Right lung (tissue), 10 donors: Measurements from ENCODE around the gene LCE3B. TPM values are rescaled to one million over a fixed set of nuclear protein-coding genes. Genes with fewer than 3 reads are reported as not detected.
"Not testable (repeated sequence)": the region's sequence is repeated elsewhere in the genome, so short reads cannot be mapped to it uniquely, and the experiment has no call there.

Source experiments
- DNase-seq, 2 donors: peaks; one replicate each; pipeline ENCODE4 v3.0.0-alpha.2; 2013
- long read RNA-seq, 8 donors: transcript quantifications; one replicate each; lab custom pipeline, GENCODE V29; 2026
- polyA plus RNA-seq, 5 donors: library from polyadenylated mRNA; unstranded; fragments of 120-200 nt; gene quantifications; one replicate each; pipeline versions ENCODE4 v1.2.1 to v1.2.3, GENCODE V29; 2013; ENCODE audit warnings: inconsistent platforms in 1 of 5, low replicate concordance in 1 of 5; ENCODE audit not compliant: insufficient read length in 5 of 5, insufficient read depth in 1 of 5

Gene LCE3B, protein sequence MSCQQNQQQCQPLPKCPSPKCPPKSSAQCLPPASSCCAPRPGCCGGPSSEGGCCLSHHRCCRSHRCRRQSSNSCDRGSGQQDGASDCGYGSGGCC
- not detected for polyA plus RNA-seq
- long read RNA-seq, donor 1: 0 reads
- long read RNA-seq, donor 2: 0 reads
- long read RNA-seq, donor 3: 0 reads
- long read RNA-seq, donor 4: 0 reads
- long read RNA-seq, donor 5: 0 reads
- long read RNA-seq, donor 6: 0 reads
- long read RNA-seq, donor 7: 0 reads
- long read RNA-seq, donor 8: 0 reads

GRCh38 chr1:152613511-152613910 lies at the start of gene LCE3B:
Gene LCE3B (plus strand): TSS chr1:152613811. CDS start chr1:152613811, 0 bp downstream.
- no peak for DNase-seq

GRCh38 chr1:152565115-152565514 lies 48.5 kb upstream of the LCE3B start:
- no peak for DNase-seq

DNA sequence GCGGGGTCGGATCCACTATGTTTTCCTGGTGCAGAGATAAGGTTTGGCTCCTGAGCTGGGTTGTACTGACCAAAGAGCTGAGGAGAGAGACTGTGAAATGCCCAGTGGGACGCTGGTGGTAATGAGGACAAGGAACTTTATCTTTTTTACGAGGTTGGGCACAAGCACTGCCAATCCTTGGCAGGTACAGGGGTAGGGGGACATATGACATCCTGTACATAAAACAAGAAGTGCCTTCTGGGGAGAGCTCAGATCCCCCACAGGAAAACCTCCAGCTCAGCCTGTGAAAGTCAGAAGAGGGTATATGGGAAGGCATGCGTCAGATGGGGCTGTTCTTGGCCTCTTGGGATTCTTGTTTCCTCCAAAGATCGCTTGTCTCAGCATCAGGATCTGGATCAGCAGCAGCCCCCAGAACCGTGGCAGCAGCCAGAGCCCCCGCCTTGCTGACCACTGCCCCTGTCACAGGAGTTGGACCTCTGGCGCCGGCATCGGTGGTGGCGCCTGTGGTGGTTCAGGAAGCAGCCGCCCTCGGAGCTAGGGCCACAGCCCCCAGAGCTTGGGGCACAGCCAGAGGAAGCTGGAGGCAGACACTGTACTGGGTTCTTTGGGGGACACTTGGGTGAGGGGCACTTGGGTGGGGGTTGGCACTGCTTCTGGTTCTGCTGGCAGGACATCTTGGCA lies 47.9 kb upstream of the LCE3B start:
- no peak for DNase-seq

DNA sequence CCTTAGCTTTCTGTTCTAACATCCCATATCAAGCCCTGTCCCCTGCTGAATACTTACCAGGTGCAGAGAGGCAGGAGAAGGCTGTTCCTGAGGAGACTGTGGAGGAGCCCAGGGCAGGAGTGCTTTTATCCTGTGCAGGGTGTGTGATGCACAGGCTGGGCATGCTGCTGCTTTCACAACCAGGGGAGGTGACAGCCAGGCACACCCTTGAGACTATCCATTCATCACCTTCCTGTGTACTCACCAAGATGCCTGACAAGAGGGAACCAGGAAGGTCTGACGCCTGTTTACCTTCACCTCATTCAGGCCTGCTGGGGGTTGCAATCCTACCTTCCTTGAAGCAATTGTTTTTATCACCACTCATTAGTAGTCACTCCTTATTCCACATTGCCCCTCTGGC lies 46.9 kb upstream of the LCE3B start, which contains the start of gene LCE3E:
LCE3E (minus strand) TSS at position 100 of the 400 bp plus-strand sequence. CDS start 572 bp downstream, outside the sequence.
- DNase-seq: no peak

DNA sequence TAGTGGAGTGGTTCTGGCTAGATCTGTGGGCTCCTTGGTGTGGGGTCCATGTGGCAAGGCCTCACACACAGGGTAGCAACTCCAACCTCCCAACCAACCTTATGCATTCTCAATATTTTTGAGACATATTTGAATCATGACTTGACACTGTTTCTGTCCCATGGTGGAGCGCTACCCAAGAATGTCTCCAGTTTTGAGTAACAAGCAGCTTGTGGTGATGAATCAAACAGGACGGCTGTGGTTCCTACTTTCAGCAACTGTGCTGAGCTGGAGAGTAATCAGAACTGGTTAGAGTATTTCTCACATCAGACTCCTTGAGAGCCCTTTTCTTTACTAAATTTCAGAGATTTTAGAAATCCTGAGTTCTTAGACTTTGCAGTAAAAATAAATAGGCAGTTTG lies 36.4 kb upstream of the LCE3B start:
- no peak for DNase-seq

DNA sequence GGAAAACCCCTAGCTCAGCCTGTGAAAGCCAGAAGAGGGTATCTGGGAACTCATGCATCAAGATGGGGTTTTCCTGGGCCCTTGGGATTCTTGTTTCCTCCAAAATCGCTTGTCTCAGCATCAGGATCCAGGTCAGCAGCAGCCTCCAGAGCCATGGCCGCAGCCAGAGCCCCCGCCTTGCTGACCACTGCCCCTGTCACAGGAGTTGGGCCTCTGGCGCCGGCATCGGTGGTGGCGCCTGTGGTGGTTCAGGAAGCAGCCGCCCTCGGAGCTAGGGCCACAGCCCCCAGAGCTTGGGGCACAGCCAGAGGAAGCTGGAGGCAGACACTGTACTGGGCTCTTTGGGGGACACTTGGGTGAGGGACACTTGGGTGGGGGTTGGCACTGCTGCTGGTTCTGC lies 34.1 kb upstream of the LCE3B start:
- not testable (repeated sequence) for DNase-seq

- no peak for DNase-seq
Measured at GRCh38 chr1:152580433-152580832, 33.2 kb upstream of the LCE3B start, which contains the start of gene LCE3D. Gene LCE3D (minus strand): TSS chr1:152580516. CDS start chr1:152579936, 580 bp downstream.

DNA sequence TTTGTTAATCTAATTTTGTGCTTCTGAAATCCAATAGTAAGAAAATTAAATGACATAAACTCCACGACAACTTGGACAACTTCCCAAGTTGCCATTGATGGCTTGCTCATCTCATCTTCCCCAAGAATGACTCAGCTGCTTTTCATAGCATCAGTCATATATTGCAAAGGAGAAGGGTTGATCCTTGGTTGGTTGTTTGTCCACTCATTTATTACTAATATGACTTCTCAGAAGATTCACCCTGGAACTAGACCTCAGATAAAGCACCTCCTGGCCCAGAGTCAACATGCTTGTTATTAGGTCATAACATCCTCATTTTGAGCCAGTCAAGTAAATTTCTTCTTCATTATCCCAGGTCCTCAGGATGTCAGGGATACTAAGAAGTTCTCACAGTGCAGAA lies 31.0 kb upstream of the LCE3B start:
- no peak for DNase-seq

DNA sequence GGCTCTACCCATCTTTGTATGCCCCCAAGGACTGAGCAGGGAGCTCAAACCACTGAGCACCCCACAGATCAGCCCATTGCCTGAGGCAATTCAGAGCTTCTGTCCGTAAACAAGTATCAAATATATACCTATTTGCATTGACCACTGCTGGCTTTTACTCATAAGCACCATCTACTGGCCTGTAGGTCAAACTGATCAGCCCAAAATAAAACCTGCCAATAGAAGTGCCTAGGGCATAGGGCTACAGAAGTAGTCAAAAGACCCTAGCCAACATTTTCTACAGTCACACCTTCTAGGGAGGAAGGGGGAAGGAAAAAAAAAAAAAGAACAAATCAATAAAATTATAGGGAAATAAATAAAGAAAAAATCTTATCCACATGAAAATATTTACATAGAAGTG lies 28.0 kb upstream of the LCE3B start:
- DNase-seq: no peak

DNA sequence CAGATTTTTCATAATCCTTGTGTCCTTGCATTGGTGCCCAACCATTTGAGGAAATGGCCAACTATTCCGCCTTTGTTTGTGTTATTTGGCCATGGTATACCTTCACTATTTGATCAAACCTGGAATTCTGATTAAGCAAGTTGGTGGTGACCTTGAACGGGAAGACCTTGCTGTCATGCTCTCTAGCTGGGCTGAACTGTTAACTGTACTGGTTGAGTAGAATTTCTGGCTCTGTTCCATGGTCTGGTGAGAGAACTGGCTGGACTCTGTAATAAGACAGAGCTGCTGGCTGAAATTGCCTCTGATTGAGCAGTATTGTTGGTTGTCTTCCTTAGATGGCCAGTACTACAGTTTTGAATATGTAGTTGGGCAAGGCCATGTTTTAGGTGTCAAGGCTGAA lies 16.6 kb upstream of the LCE3B start:
- DNase-seq: no peak

DNA sequence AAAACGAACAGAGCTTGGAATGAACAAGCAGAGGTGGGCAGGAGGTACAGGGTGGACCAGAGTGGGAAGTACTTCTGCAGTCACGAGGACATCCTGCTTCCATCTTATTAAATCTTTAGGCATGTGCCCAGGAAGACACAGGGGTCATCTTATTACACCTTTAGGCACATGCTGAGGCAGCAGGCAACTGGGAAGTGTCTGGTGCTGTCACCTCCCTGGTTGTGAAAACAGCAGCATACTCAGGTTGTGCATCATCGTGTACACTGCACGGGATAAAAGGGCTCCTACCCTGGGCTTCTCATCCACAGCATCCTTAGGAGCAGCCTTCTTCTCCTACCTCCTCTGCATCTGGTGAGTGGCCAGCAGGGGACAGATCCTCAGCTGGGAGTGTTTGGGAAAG lies 13.7 kb upstream of the LCE3B start, which contains the start of gene LCE3C:
LCE3C (plus strand) TSS at position 301 of the 400 bp plus-strand sequence. CDS start 498 bp downstream, outside the sequence.
- DNase-seq: no peak

GRCh38 chr1:152621993-152622392 lies 8.4 kb downstream of the LCE3B start:
- no peak for DNase-seq

DNA sequence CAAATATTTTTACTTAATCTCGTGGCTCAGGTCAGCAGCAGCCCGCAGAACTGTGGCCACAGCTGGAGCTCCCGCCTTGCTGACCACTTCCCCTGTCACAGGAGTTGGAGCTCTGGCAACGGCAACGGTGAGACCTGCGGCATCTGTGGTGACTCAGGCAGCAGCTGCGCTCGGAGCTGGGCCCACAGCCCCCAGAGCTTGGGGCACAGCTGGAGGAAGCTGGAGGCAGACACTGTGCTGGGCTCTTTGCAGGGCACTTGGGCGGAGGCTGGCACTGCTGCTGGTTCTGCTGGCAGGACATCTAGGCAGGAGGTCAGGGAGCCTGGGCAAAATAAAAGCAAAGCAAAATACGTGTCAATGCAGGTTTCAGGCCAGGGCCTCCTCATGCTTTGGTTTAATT lies 9.2 kb downstream of the LCE3B start, which contains the start of gene LCE3A:
LCE3A (minus strand) TSS at position 301 of the 400 bp plus-strand sequence; CDS start at position 301, 0 bp downstream.
- DNase-seq: no peak

DNA sequence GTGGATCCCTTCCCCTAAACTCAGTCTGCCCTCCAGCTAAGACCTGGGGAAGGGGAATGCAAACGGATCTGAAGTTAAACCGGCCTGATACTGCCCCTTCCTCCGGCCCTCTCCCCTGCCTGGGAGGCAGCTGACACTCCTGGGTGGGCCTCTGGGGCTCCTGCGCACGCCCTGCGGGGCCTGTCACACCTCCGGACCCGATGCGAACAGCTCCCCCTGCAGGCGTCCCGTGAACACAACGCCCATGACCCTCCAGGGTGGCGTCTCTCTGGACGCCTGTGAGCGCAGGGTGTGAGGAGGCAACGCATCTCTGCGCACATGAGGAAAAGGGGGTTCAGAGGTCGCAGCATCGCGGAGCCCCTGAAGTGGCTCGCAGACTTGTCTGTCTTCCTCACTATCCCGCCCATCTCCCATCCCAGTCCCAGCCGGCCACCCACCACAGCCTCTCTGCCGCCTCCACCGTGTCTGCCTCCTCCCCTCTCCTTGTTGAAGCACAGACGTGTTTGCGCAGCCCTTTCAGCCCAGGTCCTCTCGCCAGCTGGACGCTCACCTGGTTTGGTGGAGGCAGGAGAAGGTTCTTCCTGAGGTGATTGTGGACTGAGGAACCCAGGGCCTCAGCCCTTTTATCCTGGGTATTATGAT lies 9.7 kb downstream of the LCE3B start:
- no peak for DNase-seq

- DNase-seq: no peak
Measured at GRCh38 chr1:152626744-152627143, 13.1 kb downstream of the LCE3B start.

- no peak for DNase-seq
Measured at GRCh38 chr1:152630596-152630995, 17.0 kb downstream of the LCE3B start.

DNA sequence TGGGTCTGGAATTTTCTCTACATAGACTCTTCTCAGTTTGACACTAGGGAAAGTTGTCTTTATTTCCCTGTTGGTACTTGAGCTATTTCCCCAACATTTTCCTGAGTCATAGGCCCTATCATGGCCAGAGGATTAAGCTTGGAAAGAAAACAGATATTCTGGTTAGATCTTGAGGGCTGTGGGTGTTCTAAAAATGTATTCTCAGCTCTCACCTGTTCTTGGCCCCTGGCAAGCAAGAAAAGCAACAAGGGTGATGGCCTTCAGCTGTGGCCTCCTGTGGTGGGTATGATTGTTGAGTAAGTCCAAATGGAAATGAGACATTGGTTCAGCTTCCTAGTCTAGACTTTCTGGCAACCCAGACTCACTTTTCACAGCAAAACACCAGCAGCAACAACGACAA lies 26.7 kb downstream of the LCE3B start:
- no peak for DNase-seq

DNA sequence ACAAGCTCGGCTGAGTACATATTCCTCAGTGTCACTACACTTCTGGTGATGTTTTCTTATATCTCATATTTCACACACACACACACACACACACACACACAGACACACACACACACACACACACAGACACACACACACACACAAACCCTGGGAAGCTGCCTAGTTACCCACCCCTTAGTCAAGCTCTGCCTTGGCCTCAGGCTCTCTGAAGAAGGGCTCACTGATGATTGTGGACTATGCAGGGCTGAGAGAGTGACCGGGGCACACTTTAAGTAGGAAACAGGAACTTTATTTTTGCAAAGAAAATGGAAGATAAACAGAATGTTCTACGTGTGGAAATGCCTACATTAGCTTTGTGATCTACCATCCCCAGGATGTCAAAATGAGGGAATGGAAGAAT lies 30.3 kb downstream of the LCE3B start:
- no peak for DNase-seq

DNA sequence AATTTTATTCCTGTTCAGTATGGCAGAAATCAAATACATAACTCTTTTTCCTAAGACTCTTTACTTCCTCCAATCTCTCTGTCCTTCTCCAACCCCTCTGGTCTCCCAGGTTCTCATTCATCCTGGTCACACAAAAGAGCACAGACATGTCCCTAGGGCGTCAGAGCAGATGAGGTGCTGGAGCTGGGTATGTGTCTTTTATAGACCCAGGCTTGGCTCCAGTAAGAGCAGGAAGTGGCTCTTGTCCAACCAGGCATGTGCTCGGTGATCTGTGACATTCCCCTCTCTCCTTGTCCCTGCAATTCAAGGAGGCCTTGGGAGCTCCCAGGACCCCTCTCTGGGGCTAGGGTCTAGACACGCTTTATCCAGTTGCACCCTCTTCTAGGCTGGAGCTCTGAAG lies 31.5 kb downstream of the LCE3B start:
- DNase-seq: no peak

GRCh38 chr1:152646656-152647055 lies 33.0 kb downstream of the LCE3B start:
- DNase-seq: no peak

GRCh38 chr1:152654110-152654509 lies 40.5 kb downstream of the LCE3B start:
- DNase-seq: peak; percentile 2 to 51

GRCh38 chr1:152656459-152656858 lies 42.8 kb downstream of the LCE3B start:
- no peak for DNase-seq
